HG02884 (cell line): ENCODE measurements around the gene C13orf46.

Experiments used
- ATAC-seq: cut with Tn5 transposase; IDR thresholded peaks from one replicate; pipeline ENCODE4 v1.9.1; 2021; ENCODE audit warnings: mild to moderate bottlenecking, moderate library complexity; ENCODE audit not compliant: unreplicated experiment

C13orf46 gene

GRCh38 chr13:113972451-113973217 lies 1.2 kb downstream of the C13orf46 start:
- no peak for ATAC-seq

DNA sequence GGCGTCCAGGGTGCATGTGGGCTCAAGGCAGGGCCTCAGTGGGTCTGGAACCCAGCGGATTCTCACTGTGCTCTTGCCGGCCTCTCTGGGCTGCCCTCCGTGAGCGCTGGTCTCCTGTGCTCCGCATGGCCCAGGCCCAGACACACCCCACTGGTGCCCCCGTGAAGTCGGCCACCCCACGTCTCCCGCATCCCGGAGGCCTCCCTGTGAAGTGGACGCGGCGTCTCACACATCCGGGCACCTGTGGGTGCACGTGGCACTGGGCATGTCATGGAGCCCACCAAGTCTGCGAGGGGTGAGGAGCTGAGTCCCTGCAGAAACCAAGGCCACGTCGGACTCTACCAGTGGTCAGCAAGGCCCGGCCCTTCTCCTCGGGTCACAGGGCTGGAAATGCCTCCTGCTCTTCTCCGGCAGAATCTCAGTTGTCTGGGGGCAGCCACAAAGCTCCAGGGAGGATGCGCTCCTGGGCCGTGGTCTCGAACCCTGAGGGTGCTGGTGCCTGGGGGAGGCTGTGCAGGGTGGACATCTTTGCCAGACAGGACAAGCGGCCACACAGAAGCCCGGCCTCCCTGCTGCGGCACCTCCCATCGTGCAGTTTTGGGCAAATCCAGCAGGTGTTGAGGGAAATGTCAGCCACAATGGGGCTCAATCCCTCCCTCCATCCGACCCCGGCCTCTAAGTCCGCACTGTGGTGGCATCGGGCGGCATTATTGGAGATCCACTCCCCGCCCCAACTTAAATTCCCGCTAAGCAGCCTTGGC lies 2.2 kb downstream of the C13orf46 start:
- ATAC-seq = no peak

GRCh38 chr13:113970810-113971470 lies 2.9 kb downstream of the C13orf46 start:
- ATAC-seq = no peak

- ATAC-seq = no peak
Observed at GRCh38 chr13:113969973-113970611, 3.8 kb downstream of the C13orf46 start.

- no peak for ATAC-seq
Observed at GRCh38 chr13:113969311-113969972, 4.4 kb downstream of the C13orf46 start.

GRCh38 chr13:113968463-113969310 lies 5.2 kb downstream of the C13orf46 start:
- ATAC-seq = no peak

DNA sequence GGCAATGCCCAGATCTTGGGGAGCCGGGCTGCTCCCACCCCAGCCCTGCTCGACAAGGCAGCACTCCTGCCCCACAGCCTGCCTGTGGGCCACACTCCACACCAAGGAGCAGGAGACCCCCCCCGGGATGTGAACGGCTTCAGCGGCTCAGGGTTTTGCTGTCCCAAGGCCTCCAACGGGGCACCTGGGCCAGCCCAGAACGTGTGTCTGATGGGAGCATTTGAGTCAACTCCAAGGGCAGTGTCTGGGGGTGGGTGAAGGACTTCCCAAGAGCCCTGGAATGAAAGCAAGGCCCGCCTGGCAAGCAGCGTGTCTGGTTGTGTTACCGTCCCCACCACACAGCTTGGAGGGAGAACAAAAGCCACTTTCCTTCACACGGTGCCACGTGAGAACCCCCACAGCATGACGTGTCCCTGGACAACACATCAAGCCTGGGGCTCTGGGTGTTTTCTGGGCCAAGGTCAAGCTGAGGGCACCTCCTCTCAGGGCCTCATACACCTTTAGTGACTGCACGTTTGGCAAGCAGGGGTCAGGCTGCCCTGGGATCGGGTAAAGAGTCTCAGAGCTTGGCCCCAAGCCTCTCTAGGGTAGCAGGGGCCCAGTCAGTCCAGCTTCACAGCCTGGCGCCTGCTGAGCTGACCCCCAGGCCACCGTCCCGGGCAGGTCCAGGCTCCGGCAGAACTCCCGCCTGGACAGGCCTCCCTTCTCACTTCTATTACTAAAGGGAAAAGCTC lies 6.0 kb downstream of the C13orf46 start:
- no peak for ATAC-seq

DNA sequence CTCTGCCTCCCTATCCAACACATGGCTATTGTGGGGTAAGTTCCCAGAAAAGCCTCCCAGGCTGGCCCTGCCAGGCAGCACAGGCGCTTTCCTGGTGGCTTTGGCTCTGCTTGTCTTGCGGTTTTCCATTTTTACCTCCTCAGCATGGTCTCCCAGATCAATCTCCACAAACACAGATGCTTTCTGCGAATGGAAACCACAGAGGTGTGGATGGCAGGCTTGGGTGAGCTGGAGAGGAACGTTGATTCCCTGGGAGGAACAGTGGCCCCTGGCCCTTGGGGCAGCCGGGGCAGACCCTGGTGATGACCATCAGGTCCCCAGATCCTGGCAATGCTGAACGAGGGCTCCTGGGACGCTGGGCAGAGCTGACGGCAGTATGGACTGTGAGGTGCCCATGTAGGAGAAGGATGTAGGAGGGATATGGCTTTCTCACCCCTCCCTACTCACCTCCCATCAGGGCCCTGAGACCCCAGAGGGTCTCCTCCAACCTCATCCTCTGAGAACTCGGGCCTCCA lies 6.6 kb downstream of the C13orf46 start:
- no peak for ATAC-seq

GRCh38 chr13:113965968-113966884 lies 7.7 kb downstream of the C13orf46 start:
- no peak for ATAC-seq

GRCh38 chr13:113965383-113965874 lies 8.4 kb downstream of the C13orf46 start:
- no peak for ATAC-seq

DNA sequence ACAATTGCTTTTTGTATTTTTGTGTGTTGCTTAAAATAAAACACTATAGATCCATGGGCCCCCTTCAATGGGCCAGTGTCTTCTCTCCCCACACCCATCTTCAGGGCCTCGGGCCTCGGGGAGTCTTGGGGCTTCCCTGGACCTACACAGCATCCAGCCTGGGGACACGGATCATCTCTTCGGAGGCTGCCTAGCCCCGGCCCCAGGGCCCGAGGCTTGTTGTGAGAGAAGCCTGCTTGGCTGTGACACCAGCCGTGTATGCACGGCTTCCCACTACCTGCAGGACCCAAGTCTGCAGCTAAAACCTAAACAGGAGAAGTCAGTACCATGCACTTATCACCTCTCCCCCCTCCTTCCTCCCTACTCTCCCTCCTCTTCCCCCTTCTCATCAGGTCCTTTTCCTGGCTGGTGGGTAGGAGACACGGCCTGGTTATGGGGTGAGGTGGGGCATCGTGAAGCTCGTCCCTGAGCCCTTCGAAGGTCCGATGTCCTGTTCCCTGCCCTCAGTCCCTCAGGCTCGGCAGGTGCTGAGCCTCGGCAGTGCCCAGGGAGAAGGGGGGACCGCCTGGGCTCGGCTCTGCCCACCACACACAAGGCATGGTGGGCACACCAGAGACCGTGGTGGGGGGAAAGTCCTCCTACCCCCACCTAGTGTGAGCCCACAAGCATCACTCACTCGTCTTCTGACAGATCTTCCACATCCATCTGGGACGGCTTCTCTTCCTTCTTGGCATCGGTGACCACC lies 9.5 kb downstream of the C13orf46 start:
- no peak for ATAC-seq

GRCh38 chr13:113963376-113963775 lies 10.5 kb downstream of the C13orf46 start:
- no peak for ATAC-seq

DNA sequence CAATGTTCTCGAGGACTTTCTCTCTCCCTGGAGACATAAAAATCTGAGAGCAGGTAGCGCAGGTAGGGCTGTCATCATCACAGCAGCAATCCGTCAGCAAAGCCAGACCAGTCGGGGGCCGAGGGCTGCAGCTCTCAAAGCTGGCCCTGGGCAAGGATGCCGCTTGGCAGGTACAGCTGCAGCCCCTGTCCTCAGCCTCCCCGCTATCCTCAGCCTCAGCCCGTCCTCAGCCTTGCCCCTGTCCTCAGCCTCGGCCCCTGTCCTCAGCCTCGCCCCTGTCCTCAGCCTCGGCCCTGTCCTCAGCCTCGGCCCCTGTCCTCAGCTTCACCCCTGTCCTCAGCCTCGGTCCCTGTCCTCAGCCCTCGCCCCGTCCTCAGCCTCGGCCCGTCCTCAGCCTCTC lies 10.9 kb downstream of the C13orf46 start:
- ATAC-seq = no peak

GRCh38 chr13:113962386-113962785 lies 11.5 kb downstream of the C13orf46 start:
- no peak for ATAC-seq

GRCh38 chr13:113960276-113960948 lies 13.5 kb downstream of the C13orf46 start:
- ATAC-seq = no peak

GRCh38 chr13:113959198-113959597 lies 14.7 kb downstream of the C13orf46 start:
- no peak for ATAC-seq
